CD4-positive, alpha-beta T cell (primary cell): ENCODE measurements around the gene CDH13. TPM values are rescaled to one million over a fixed set of nuclear protein-coding genes. Genes with fewer than 3 reads are reported as not detected.

ENCODE experiments used
- ATAC-seq: fragments of 200-7000 bp; cut with Tn5 transposase; one replicate; pipeline ENCODE4 v1.10.0; 2022; ENCODE audit warnings: mild to moderate bottlenecking; ENCODE audit not compliant: poor library complexity
- CTCF ChIA-PET: fragments of 350-600 bp; sonication (Branson Sonifier 250); formaldehyde crosslinking; loops from one replicate; lab custom pipeline; 2021; ENCODE audit warnings: antibody characterized with exemption, inconsistent platforms; lab: Charles Lee
- POLR2A ChIA-PET: fragments of 350-600 bp; sonication (Branson Sonifier 250); formaldehyde crosslinking; loops from one replicate; lab custom pipeline; 2021; ENCODE audit warnings: antibody characterized with exemption, inconsistent platforms; lab: Charles Lee
- DNase-seq, 14 experiments: peaks; one replicate each; pipeline ENCODE4 v3.0.0-alpha.2; 2013 to 2020; ENCODE audit warnings: mixed read lengths in 2 of 14
- H3K27ac ChIP-seq, 2 donors: one replicate each; pipeline versions ENCODE4 v1.5.1 to v1.7.0; 2013; ENCODE audit warnings: low read length in 2 of 2, low read depth in 1 of 2, mild to moderate bottlenecking in 1 of 2
- H3K27me3 ChIP-seq, 2 experiments: 1 replicate in 1 of 2; 2 replicates in 1 of 2; pipeline versions ENCODE4 v1.6.1 to v1.7.0; 2013; ENCODE audit warnings: low read length in 2 of 2, control low read depth in 1 of 2, mild to moderate bottlenecking in 1 of 2, moderate library complexity in 1 of 2; ENCODE audit not compliant: insufficient read depth in 2 of 2, control insufficient read depth in 1 of 2
- H3K36me3 ChIP-seq: one replicate; pipeline ENCODE4 v1.6.1; 2013; ENCODE audit warnings: low read length, control low read depth; ENCODE audit not compliant: insufficient read depth
- H3K4me1 ChIP-seq: one replicate; pipeline ENCODE4 v1.6.1; 2013; ENCODE audit warnings: low read length, control low read depth; ENCODE audit not compliant: insufficient read depth
- H3K4me3 ChIP-seq: one replicate; pipeline ENCODE4 v1.5.1; 2013; ENCODE audit warnings: mild to moderate bottlenecking, low read length, moderate library complexity
- H3K9me3 ChIP-seq, 2 experiments: 1 replicate in 1 of 2; 2 replicates in 1 of 2; pipeline versions ENCODE4 v1.6.1 to v1.7.0; 2013; ENCODE audit warnings: low read length in 2 of 2, mild to moderate bottlenecking in 2 of 2, control low read depth in 1 of 2, moderate library complexity in 1 of 2; ENCODE audit not compliant: control insufficient read depth in 1 of 2, insufficient read depth in 1 of 2
- H3K27ac Mint-ChIP-seq: one replicate; pipeline ENCODE4 v1.8.0; 2020; ENCODE audit warnings: mixed read lengths
- H3K27me3 Mint-ChIP-seq: one replicate; pipeline ENCODE4 v1.8.0; 2021; ENCODE audit warnings: mixed read lengths
- H3K36me3 Mint-ChIP-seq: one replicate; pipeline ENCODE4 v1.8.0; 2021; ENCODE audit warnings: low read depth, mixed read lengths
- H3K4me1 Mint-ChIP-seq: one replicate; pipeline ENCODE4 v1.8.0; 2021; ENCODE audit warnings: low read depth, mixed read lengths
- H3K4me3 Mint-ChIP-seq: one replicate; pipeline ENCODE4 v1.8.0; 2020; ENCODE audit warnings: mild to moderate bottlenecking, mixed read lengths
- H3K9me3 Mint-ChIP-seq: one replicate; pipeline ENCODE4 v1.8.0; 2020; ENCODE audit warnings: mixed read lengths
- CTCF ChIP-seq: fragments of 200-600 bp; IDR thresholded peaks from one replicate; pipeline ENCODE4 v1.8.0; 2022; ENCODE audit warnings: antibody characterized with exemption, mild to moderate bottlenecking
- intact Hi-C, 2 experiments: fragments of 100-400 bp; cut with DNase I in 1 of 2; cut with micrococcal nuclease in 1 of 2; formaldehyde crosslinking; loops; one replicate each; pipeline versions ENCODE4 v1.15.1 to v1.9.0; 2023 to 2025; cut with DNase I, micrococcal nuclease
- total RNA-seq, 174 experiments: library from RNA in 2 of 174; stranded (reverse) in 2 of 174; gene quantifications; one replicate each; pipeline ENCODE4 v1.2.3 and lab custom pipeline; 2021 to 2026

The CDH13 gene
- total RNA-seq, 2 experiments from 2014 or later = not detected

- DNase-seq (no peak), ATAC-seq (no peak)
- Mint-ChIP-seq H3K27me3 (no peaks in the 10 kb centered on the region), H3K4me1 (no peaks in the 10 kb centered on the region), H3K27ac (no peak overlapping the region), H3K4me3 (no peak overlapping the region), H3K36me3 (no peaks in the 10 kb centered on the region), H3K9me3 (peaks cover 3% of the 10 kb centered on the region)
- H3K27me3 ChIP-seq = no peaks in the 10 kb centered on the region
- intact Hi-C loops = no loop called here
- TF ChIP-seq CTCF = no peak
- peaks cover 0 to 6% of the 10 kb centered on the region in 2 experiments for H3K9me3 ChIP-seq
- H3K4me3 ChIP-seq = no peak overlapping the region
- no peaks in the 10 kb centered on the region for H3K4me1 ChIP-seq
- POLR2A ChIA-PET = no interaction called here
- H3K27ac ChIP-seq = no peak overlapping the region
- CTCF ChIA-PET = no interaction called here
- H3K36me3 ChIP-seq = no peaks in the 10 kb centered on the region
Observed at GRCh38 chr16:83158320-83158957, 531.7 kb downstream of the CDH13 start.

GRCh38 chr16:83159049-83159448, 532.3 kb downstream of the CDH13 start:
- no peak for DNase-seq
- ATAC-seq = no peak
- H3K27ac ChIP-seq = no peak overlapping the region
- peaks cover 0 to 6% of the 10 kb centered on the region in 2 experiments for H3K9me3 ChIP-seq
- H3K36me3 ChIP-seq = no peaks in the 10 kb centered on the region
- H3K27me3 Mint-ChIP-seq = no peaks in the 10 kb centered on the region
- intact Hi-C loops = no loop called here
- no peaks in the 10 kb centered on the region for H3K4me1 Mint-ChIP-seq
- POLR2A ChIA-PET = no interaction called here
- H3K4me3 ChIP-seq = no peak overlapping the region
- no peaks in the 10 kb centered on the region for H3K4me1 ChIP-seq
- peaks cover 3% of the 10 kb centered on the region for H3K9me3 Mint-ChIP-seq
- no peak overlapping the region for H3K27ac Mint-ChIP-seq
- TF ChIP-seq CTCF = no peak
- no peaks in the 10 kb centered on the region for H3K36me3 Mint-ChIP-seq
- CTCF ChIA-PET = no interaction called here
- H3K27me3 ChIP-seq = no peaks in the 10 kb centered on the region
- no peak overlapping the region for H3K4me3 Mint-ChIP-seq

GRCh38 chr16:83160287-83161020, 533.7 kb downstream of the CDH13 start:
- no peaks in the 10 kb centered on the region for H3K27me3 Mint-ChIP-seq
- H3K27me3 ChIP-seq = no peaks in the 10 kb centered on the region
- intact Hi-C loops = no loop called here
- peaks cover 0 to 6% of the 10 kb centered on the region in 2 experiments for H3K9me3 ChIP-seq
- H3K9me3 Mint-ChIP-seq = peaks cover under 1% of the 10 kb centered on the region
- ATAC-seq (no peak), DNase-seq (no peak)
- H3K4me1 ChIP-seq = no peaks in the 10 kb centered on the region
- POLR2A ChIA-PET = no interaction called here
- H3K4me3 ChIP-seq = no peak overlapping the region
- no peaks in the 10 kb centered on the region for H3K36me3 ChIP-seq
- H3K4me3 Mint-ChIP-seq = no peak overlapping the region
- CTCF ChIA-PET = no interaction called here
- H3K27ac ChIP-seq = no peak overlapping the region
- H3K36me3 Mint-ChIP-seq = no peaks in the 10 kb centered on the region
- no peaks in the 10 kb centered on the region for H3K4me1 Mint-ChIP-seq
- TF ChIP-seq CTCF = no peak
- H3K27ac Mint-ChIP-seq = no peak overlapping the region
